Measurements from ENCODE around the gene CTSC.

DNA sequence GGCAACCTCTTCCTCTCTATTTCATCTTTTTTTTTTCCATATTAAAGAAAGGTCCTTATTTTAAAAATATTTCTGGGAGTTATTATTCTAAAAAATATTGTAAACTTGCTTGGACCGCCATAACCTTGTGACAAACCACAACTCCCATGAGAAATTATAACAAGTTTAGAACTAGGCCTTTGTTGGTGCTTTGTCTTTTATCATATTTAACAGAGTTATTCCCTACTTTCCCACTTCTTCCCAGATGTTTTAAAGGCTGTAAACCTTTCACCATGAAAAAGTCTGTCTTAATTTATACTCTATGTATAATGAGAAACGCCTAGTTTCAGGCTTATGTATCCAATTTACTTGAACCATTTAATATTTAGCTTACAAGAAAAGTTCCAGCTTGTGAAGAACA is 3.7 kb downstream of the CTSC start:
- TF ChIP-seq, protein P1, sequence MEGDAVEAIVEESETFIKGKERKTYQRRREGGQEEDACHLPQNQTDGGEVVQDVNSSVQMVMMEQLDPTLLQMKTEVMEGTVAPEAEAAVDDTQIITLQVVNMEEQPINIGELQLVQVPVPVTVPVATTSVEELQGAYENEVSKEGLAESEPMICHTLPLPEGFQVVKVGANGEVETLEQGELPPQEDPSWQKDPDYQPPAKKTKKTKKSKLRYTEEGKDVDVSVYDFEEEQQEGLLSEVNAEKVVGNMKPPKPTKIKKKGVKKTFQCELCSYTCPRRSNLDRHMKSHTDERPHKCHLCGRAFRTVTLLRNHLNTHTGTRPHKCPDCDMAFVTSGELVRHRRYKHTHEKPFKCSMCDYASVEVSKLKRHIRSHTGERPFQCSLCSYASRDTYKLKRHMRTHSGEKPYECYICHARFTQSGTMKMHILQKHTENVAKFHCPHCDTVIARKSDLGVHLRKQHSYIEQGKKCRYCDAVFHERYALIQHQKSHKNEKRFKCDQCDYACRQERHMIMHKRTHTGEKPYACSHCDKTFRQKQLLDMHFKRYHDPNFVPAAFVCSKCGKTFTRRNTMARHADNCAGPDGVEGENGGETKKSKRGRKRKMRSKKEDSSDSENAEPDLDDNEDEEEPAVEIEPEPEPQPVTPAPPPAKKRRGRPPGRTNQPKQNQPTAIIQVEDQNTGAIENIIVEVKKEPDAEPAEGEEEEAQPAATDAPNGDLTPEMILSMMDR (IDR thresholded peaks at IDR 0.05 in 4 of 5, conservative IDR thresholded peaks at IDR 0.05 in 1 of 5), result no peak
- no peak for TF ChIP-seq POLR2A (IDR thresholded peaks at IDR 0.05)
